GM12865 (cell line): ENCODE results near the gene UVRAG.
"Not testable (repeated sequence)": the region's sequence is repeated elsewhere in the genome, so short reads cannot be mapped to it uniquely, and the experiment has no call there.

Experiments used
- DNase-seq: peaks from one replicate; pipeline ENCODE4 v3.0.0; 2010; ENCODE audit warnings: low read depth
- H3K4me3 ChIP-seq: 2 replicates; pipeline ENCODE4 v1.5.1; 2011; ENCODE audit warnings: mild to moderate bottlenecking, low read depth, low read length, control low read depth
- CTCF ChIP-seq: IDR thresholded peaks from 2 replicates; pipeline ENCODE4 v1.5.1; 2011; ENCODE audit warnings: low read length, control low read depth, low read depth, inconsistent platforms; ENCODE audit not compliant: insufficient read depth; ENCODE audit errors: missing control alignments

Gene UVRAG

GRCh38 chr11:75931124-75931523 lies 116.1 kb downstream of the UVRAG start:
- no peak for TF ChIP-seq CTCF
- H3K4me3 ChIP-seq = no peak overlapping the region
- no peak for DNase-seq

GRCh38 chr11:75933736-75934135 lies 118.7 kb downstream of the UVRAG start:
- not testable (repeated sequence) for H3K4me3 ChIP-seq, DNase-seq

GRCh38 chr11:75934851-75935250 lies 119.8 kb downstream of the UVRAG start:
- no peak for TF ChIP-seq CTCF
- no peak overlapping the region for H3K4me3 ChIP-seq
- no peak for DNase-seq

GRCh38 chr11:75938543-75938942 lies 123.5 kb downstream of the UVRAG start:
- TF ChIP-seq CTCF = no peak
- no peak for DNase-seq
- H3K4me3 ChIP-seq = no peak overlapping the region

- no peak for TF ChIP-seq CTCF
- H3K4me3 ChIP-seq = no peak overlapping the region
- no peak for DNase-seq
Observed at GRCh38 chr11:75939516-75939915, 124.5 kb downstream of the UVRAG start.

- no peak overlapping the region for H3K4me3 ChIP-seq
- TF ChIP-seq CTCF = no peak
Observed at GRCh38 chr11:75939992-75940391, 125.0 kb downstream of the UVRAG start.

GRCh38 chr11:75940911-75941310 lies 125.9 kb downstream of the UVRAG start:
- TF ChIP-seq CTCF = no peak
- no peak overlapping the region for H3K4me3 ChIP-seq
- no peak for DNase-seq

More at GRCh38 chr11:75939992-75940391, 125.0 kb downstream of the UVRAG start:
- peak; percentile 42 for DNase-seq
